ENCODE data around the gene STYK1. TPM values are rescaled to one million over a fixed set of nuclear protein-coding genes. Genes with fewer than 3 reads are reported as not detected.
A peak's percentile ranks its signal among the peaks of the same experiment; 100 is the strongest.

Gene STYK1
- total RNA-seq, 2 experiments from 2014 or later: 0.70 to 1.1 TPM

GRCh38 chr12:10669533-10669932 is 4.3 kb downstream of the STYK1 start:
- no peak for TF ChIP-seq CTCF (IDR thresholded peaks at IDR 0.05)
- Mint-ChIP-seq H3K4me1 (ENCODE audit: low read depth) (peaks cover 33% of the 10 kb centered on the region), H3K4me3 (no peak overlapping the region), H3K9me3 (no peaks in the 10 kb centered on the region), H3K36me3 (ENCODE audit: low read depth) (no peaks in the 10 kb centered on the region), H3K27me3 (no peaks in the 10 kb centered on the region), H3K27ac (no peak overlapping the region)
- intact Hi-C loops (cut with micrococcal nuclease): no loop called here
- ATAC-seq: no peak
- POLR2A ChIA-PET: no interaction called here
- CTCF ChIA-PET: interaction anchor here (1.4 to 1.6 kb wide), 3 partner anchors 14 to 434 kb away, joined by 3 to 5 read pairs (median 4); no protein-coding TSS in a partner anchor
- no peak for DNase-seq

- Mint-ChIP-seq H3K27me3 (peaks cover 2% of the 10 kb centered on the region), H3K9me3 (no peaks in the 10 kb centered on the region), H3K4me3 (peak overlapping the region; percentile 67), H3K4me1 (ENCODE audit: low read depth) (peaks cover 26% of the 10 kb centered on the region), H3K36me3 (ENCODE audit: low read depth) (no peaks in the 10 kb centered on the region), H3K27ac (peak overlapping the region; percentile 5)
- ChIA-PET CTCF (interaction anchor here (0.7 to 1.9 kb wide), 5 partner anchors 10 to 433 kb away, joined by 3 to 9 read pairs (median 4); no protein-coding TSS in a partner anchor), POLR2A (no interaction called here)
- no peak for ATAC-seq
- DNase-seq: no peak
- intact Hi-C loops (cut with micrococcal nuclease): no loop called here
- no peak for TF ChIP-seq CTCF (IDR thresholded peaks at IDR 0.05)
Measured at GRCh38 chr12:10668526-10668925, 5.3 kb downstream of the STYK1 start.

GRCh38 chr12:10667581-10667980 is 6.3 kb downstream of the STYK1 start:
- intact Hi-C loops (cut with micrococcal nuclease): no loop called here
- Mint-ChIP-seq H3K27me3 (peaks cover 3% of the 10 kb centered on the region), H3K4me3 (no peak overlapping the region), H3K9me3 (no peaks in the 10 kb centered on the region), H3K27ac (no peak overlapping the region), H3K36me3 (ENCODE audit: low read depth) (no peaks in the 10 kb centered on the region), H3K4me1 (ENCODE audit: low read depth) (peaks cover 19% of the 10 kb centered on the region)
- DNase-seq (no peak), ATAC-seq (no peak)
- TF ChIP-seq CTCF (IDR thresholded peaks at IDR 0.05): no peak
- POLR2A ChIA-PET: interaction anchor here (0.5 kb wide), 1 partner anchor 84 kb away, joined by 3 read pairs; no protein-coding TSS in a partner anchor
- CTCF ChIA-PET: interaction anchor here (1.9 kb wide), 1 partner anchor 11 kb away, joined by 9 read pairs; no protein-coding TSS in a partner anchor

GRCh38 chr12:10664499-10664898 is 9.4 kb downstream of the STYK1 start:
- ChIA-PET CTCF (no interaction called here), POLR2A (no interaction called here)
- H3K36me3 Mint-ChIP-seq (ENCODE audit: low read depth): no peaks in the 10 kb centered on the region
- intact Hi-C loops (cut with micrococcal nuclease): no loop called here
- no peak overlapping the region for H3K4me3 Mint-ChIP-seq
- DNase-seq (no peak), ATAC-seq (no peak)
- no peak for TF ChIP-seq CTCF (IDR thresholded peaks at IDR 0.05)
- peaks cover 11% of the 10 kb centered on the region for H3K4me1 Mint-ChIP-seq (ENCODE audit: low read depth)
- H3K27me3 Mint-ChIP-seq: peaks cover 6% of the 10 kb centered on the region
- H3K9me3 Mint-ChIP-seq: no peaks in the 10 kb centered on the region
- no peak overlapping the region for H3K27ac Mint-ChIP-seq

- ATAC-seq: no peak
- CTCF ChIA-PET: no interaction called here
- H3K9me3 Mint-ChIP-seq: no peaks in the 10 kb centered on the region
- H3K4me3 Mint-ChIP-seq: no peak overlapping the region
- no peak for DNase-seq
- H3K27ac Mint-ChIP-seq: no peak overlapping the region
- H3K36me3 Mint-ChIP-seq (ENCODE audit: low read depth): no peaks in the 10 kb centered on the region
- intact Hi-C loops (cut with micrococcal nuclease): no loop called here
- peaks cover 6% of the 10 kb centered on the region for H3K27me3 Mint-ChIP-seq
- peaks cover 7% of the 10 kb centered on the region for H3K4me1 Mint-ChIP-seq (ENCODE audit: low read depth)
- POLR2A ChIA-PET: no interaction called here
- no peak for TF ChIP-seq CTCF (IDR thresholded peaks at IDR 0.05)
Measured at GRCh38 chr12:10663869-10664268, 10.0 kb downstream of the STYK1 start.

Measured in activated CD8-positive, alpha-beta T cell treated with anti-CD3 and anti-CD28 coated beads for 36 hours (primary cell).